ENCODE results near the gene ECM1. TPM values are rescaled to one million over a fixed set of nuclear protein-coding genes. Genes with fewer than 3 reads are reported as not detected.

ECM1 gene
- total RNA-seq, 1 experiment from 2014 or later = 61.2 TPM

DNA sequence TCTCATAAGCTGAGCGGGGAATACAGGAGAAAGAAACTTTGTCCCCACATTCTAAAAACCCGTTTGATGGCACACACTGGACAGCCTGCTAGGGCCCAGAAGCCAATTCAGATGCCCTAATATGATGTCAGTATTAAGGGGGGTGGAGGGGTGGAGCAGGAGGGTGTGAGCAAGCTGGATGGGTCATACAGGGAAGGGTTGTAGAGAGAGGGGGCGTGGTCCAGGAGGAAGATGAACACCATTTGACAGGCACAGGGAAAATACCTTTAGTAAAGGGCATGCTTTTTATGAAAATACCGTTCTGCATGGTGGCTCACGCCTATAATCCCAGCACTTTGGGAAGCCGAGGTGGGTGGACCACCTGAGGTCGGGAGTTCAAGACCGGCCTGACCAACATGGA lies 14.7 kb upstream of the ECM1 start:
- BruUV-seq (replicated peaks) = no TSS peak
- ChIA-PET CTCF (no interaction called here), POLR2A (ENCODE audit: low non-redundant PET) (no interaction called here)
- Histone ChIP-seq H3K27ac (ENCODE audit: low read depth, low read length, poor library complexity, severe bottlenecking) (no peak overlapping the region), H3K27me3 (replicated peaks; ENCODE audit: insufficient read depth, low read depth, low read length, poor library complexity) (no peaks in the 10 kb centered on the region), H3K4me1 (ENCODE audit: insufficient read depth, low read length, poor library complexity, severe bottlenecking) (peaks cover 2% of the 10 kb centered on the region), H3K4me3 (ENCODE audit: low read depth, low read length, poor library complexity, severe bottlenecking) (no peak overlapping the region), H3K9me3 (ENCODE audit: low read depth, low read length, poor library complexity, severe bottlenecking) (no peaks in the 10 kb centered on the region), H3K36me3 (ENCODE audit: insufficient read depth, low read length, poor library complexity, severe bottlenecking) (peaks cover 24% of the 10 kb centered on the region)
- TF ChIP-seq, protein P1, sequence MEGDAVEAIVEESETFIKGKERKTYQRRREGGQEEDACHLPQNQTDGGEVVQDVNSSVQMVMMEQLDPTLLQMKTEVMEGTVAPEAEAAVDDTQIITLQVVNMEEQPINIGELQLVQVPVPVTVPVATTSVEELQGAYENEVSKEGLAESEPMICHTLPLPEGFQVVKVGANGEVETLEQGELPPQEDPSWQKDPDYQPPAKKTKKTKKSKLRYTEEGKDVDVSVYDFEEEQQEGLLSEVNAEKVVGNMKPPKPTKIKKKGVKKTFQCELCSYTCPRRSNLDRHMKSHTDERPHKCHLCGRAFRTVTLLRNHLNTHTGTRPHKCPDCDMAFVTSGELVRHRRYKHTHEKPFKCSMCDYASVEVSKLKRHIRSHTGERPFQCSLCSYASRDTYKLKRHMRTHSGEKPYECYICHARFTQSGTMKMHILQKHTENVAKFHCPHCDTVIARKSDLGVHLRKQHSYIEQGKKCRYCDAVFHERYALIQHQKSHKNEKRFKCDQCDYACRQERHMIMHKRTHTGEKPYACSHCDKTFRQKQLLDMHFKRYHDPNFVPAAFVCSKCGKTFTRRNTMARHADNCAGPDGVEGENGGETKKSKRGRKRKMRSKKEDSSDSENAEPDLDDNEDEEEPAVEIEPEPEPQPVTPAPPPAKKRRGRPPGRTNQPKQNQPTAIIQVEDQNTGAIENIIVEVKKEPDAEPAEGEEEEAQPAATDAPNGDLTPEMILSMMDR (conservative IDR thresholded peaks at IDR 0.05; ENCODE audit: low read depth, low read length) = no peak
- no peak for TF ChIP-seq EZH2 (IDR thresholded peaks at IDR 0.05; ENCODE audit: borderline replicate concordance, low read depth, low read length, poor library complexity, severe bottlenecking)
- DNase-seq (ENCODE audit: low spot score) = no peak
- intact Hi-C loops (cut with micrococcal nuclease; ENCODE audit: unreplicated experiment) = no loop called here

DNA sequence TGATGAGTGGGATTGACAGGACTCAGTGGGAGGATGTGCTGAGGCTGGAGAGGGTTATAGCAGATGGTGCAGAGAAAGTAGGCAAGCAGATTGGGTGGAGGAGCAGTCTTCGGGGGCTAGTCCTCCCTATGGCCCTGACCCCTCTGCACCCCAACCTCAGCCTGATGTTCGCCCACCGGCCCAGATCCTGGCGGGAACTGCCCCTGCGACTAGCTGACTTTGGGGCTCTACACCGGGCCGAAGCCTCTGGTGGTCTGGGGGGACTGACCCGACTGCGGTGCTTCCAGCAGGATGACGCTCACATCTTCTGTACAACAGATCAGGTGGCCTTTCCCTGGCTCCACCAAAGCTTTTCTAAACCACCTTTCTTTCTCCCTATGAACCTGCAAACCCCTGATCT lies 9.6 kb upstream of the ECM1 start:
- POLR2A ChIA-PET (ENCODE audit: low non-redundant PET) = interaction anchor here (0.6 kb wide), 1 partner anchor 411 kb away, joined by 9 read pairs; no protein-coding TSS in a partner anchor
- no peak overlapping the region for H3K27ac ChIP-seq (ENCODE audit: low read depth, low read length, poor library complexity, severe bottlenecking)
- H3K4me1 ChIP-seq (ENCODE audit: insufficient read depth, low read length, poor library complexity, severe bottlenecking) = no peaks in the 10 kb centered on the region
- no peaks in the 10 kb centered on the region for H3K27me3 ChIP-seq (replicated peaks; ENCODE audit: insufficient read depth, low read depth, low read length, poor library complexity)
- TF ChIP-seq, protein P1 (conservative IDR thresholded peaks at IDR 0.05; ENCODE audit: low read depth, low read length) = no peak
- no peak for TF ChIP-seq EZH2 (IDR thresholded peaks at IDR 0.05; ENCODE audit: borderline replicate concordance, low read depth, low read length, poor library complexity, severe bottlenecking)
- no TSS peak for BruUV-seq (replicated peaks)
- CTCF ChIA-PET = no interaction called here
- no peak overlapping the region for H3K4me3 ChIP-seq (ENCODE audit: low read depth, low read length, poor library complexity, severe bottlenecking)
- H3K9me3 ChIP-seq (ENCODE audit: low read depth, low read length, poor library complexity, severe bottlenecking) = no peaks in the 10 kb centered on the region
- peaks cover 3% of the 10 kb centered on the region for H3K36me3 ChIP-seq (ENCODE audit: insufficient read depth, low read length, poor library complexity, severe bottlenecking)
- intact Hi-C loops (cut with micrococcal nuclease; ENCODE audit: unreplicated experiment) = no loop called here
- no peak for DNase-seq (ENCODE audit: low spot score)

DNA sequence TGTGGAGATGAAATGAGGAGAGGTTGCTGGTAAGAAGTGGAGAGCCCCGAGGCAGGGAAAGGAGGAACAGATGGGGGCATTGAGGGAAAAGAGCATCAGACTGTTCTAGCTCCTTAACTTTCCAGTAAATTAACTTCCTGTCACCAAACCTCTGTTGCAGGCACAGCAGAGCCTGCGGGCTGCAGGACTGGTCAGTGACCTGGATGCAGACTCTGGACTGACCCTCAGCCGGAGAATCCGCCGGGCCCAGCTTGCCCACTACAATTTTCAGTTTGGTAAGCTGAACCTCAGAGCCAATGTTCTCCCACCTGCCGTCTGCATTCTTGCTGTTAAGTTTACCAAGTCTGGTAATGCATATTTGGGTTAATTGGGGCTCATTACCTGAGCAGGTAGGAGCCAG lies 2.5 kb upstream of the ECM1 start:
- Histone ChIP-seq H3K4me3 (ENCODE audit: low read depth, low read length, poor library complexity, severe bottlenecking) (no peak overlapping the region), H3K9me3 (ENCODE audit: low read depth, low read length, poor library complexity, severe bottlenecking) (no peaks in the 10 kb centered on the region), H3K27ac (ENCODE audit: low read depth, low read length, poor library complexity, severe bottlenecking) (no peak overlapping the region), H3K27me3 (replicated peaks; ENCODE audit: insufficient read depth, low read depth, low read length, poor library complexity) (no peaks in the 10 kb centered on the region), H3K36me3 (ENCODE audit: insufficient read depth, low read length, poor library complexity, severe bottlenecking) (peaks cover 12% of the 10 kb centered on the region), H3K4me1 (ENCODE audit: insufficient read depth, low read length, poor library complexity, severe bottlenecking) (peaks cover 15% of the 10 kb centered on the region)
- intact Hi-C loops (cut with micrococcal nuclease; ENCODE audit: unreplicated experiment) = no loop called here
- no peak for DNase-seq (ENCODE audit: low spot score)
- BruUV-seq (replicated peaks) = no TSS peak
- CTCF ChIA-PET = no interaction called here
- TF ChIP-seq, protein P1 (conservative IDR thresholded peaks at IDR 0.05; ENCODE audit: low read depth, low read length) = no peak
- TF ChIP-seq EZH2 (IDR thresholded peaks at IDR 0.05; ENCODE audit: borderline replicate concordance, low read depth, low read length, poor library complexity, severe bottlenecking) = no peak
- POLR2A ChIA-PET (ENCODE audit: low non-redundant PET) = no interaction called here

All from A673 (cell line).